Smooth muscle cell (in vitro differentiated cells): ENCODE measurements around the gene PCDHGA9. TPM values are rescaled to one million over a fixed set of nuclear protein-coding genes. Genes with fewer than 3 reads are reported as not detected.
"Not testable (repeated sequence)": the region's sequence is repeated elsewhere in the genome, so short reads cannot be mapped to it uniquely, and the experiment has no call there.

Experiments
- DNase-seq: peaks from one replicate; lab custom pipeline; 2025; ENCODE audit not compliant: unreplicated experiment; lab: John Stamatoyannopoulos, UW
- H2AFZ ChIP-seq: fragments of 200-600 bp; sonication (generic); 2 replicates; pipeline ENCODE4 v1.6.0; 2016; ENCODE audit warnings: antibody characterized with exemption, low read depth, mild to moderate bottlenecking
- H3F3A ChIP-seq: fragments of 200-600 bp; sonication (generic); 2 replicates; pipeline ENCODE4 v1.6.0; 2017; ENCODE audit warnings: antibody characterized with exemption, low read depth
- H3K27ac ChIP-seq: fragments of 200-600 bp; sonication (generic); 2 replicates; pipeline ENCODE4 v1.5.1; 2016; ENCODE audit warnings: low read depth, mild to moderate bottlenecking
- H3K27me3 ChIP-seq: fragments of 200-600 bp; sonication (generic); 2 replicates; pipeline ENCODE4 v1.6.1; 2016; ENCODE audit warnings: low read depth, mild to moderate bottlenecking
- H3K36me3 ChIP-seq: fragments of 200-600 bp; sonication (generic); 2 replicates; pipeline ENCODE4 v1.5.1; 2016; ENCODE audit warnings: low read depth
- H3K4me1 ChIP-seq: fragments of 200-600 bp; sonication (generic); 2 replicates; pipeline ENCODE4 v1.5.1; 2016; ENCODE audit warnings: low read depth
- H3K4me2 ChIP-seq: fragments of 200-600 bp; sonication (generic); 2 replicates; pipeline ENCODE4 v1.6.0; 2016; ENCODE audit warnings: mild to moderate bottlenecking
- H3K4me3 ChIP-seq: fragments of 200-600 bp; sonication (generic); 2 replicates; pipeline ENCODE4 v1.5.1; 2016; ENCODE audit warnings: mild to moderate bottlenecking
- H3K79me2 ChIP-seq: fragments of 200-600 bp; sonication (generic); 2 replicates; pipeline ENCODE4 v1.6.0; 2016; ENCODE audit warnings: low read depth, mild to moderate bottlenecking
- H3K9ac ChIP-seq: fragments of 200-600 bp; sonication (generic); 2 replicates; pipeline ENCODE4 v1.6.0; 2016; ENCODE audit warnings: low read depth
- H3K9me3 ChIP-seq: fragments of 200-600 bp; sonication (generic); replicated peaks from 2 replicates; pipeline ENCODE4 v1.5.1; 2016; ENCODE audit warnings: low read depth
- H4K20me1 ChIP-seq: fragments of 200-600 bp; sonication (generic); 2 replicates; pipeline ENCODE4 v1.6.0; 2016; ENCODE audit warnings: low read depth
- WGBS: methylation state at CpG from one replicate; pipeline ENCODE4 v1.1.7; 2016; ENCODE audit warnings: low lambda C conversion rate; 5-methylcytosine and 5-hydroxymethylcytosine counted together
- polyA plus RNA-seq: library from polyadenylated mRNA; unstranded; fragments of >200 nt; fragmentation: Nextera tagmentation; extraction: Ambion mirVana; gene quantifications from 2 replicates; pipeline ENCODE4 v1.2.1, GENCODE V29; 2016
- total RNA-seq: library from RNA; depleted of rRNA; stranded (reverse); fragments of >200 nt; gene quantifications from 2 replicates; pipeline ENCODE4 v1.2.3, GENCODE V29; 2014
- TF ChIP-seq, protein P1 (sequence below): fragments of 200-600 bp; sonication (generic); IDR thresholded peaks from 2 replicates; pipeline ENCODE4 v1.5.1; 2017; ENCODE audit warnings: borderline replicate concordance, mild to moderate bottlenecking, antibody characterized with exemption; ENCODE audit not compliant: insufficient read depth, poor library complexity, severe bottlenecking

Gene PCDHGA9
- total and polyA plus RNA-seq, 2 experiments from 2014 or later, result 0.23 to 2.9 TPM

DNA sequence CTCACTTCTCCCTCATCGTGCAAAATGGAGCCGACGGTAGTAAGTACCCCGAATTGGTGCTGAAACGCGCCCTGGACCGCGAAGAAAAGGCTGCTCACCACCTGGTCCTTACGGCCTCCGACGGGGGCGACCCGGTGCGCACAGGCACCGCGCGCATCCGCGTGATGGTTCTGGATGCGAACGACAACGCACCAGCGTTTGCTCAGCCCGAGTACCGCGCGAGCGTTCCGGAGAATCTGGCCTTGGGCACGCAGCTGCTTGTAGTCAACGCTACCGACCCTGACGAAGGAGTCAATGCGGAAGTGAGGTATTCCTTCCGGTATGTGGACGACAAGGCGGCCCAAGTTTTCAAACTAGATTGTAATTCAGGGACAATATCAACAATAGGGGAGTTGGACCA, 28.7 kb downstream of the PCDHGA9 start:
- no peak for DNase-seq
- 99% methylated on average over 37 of the region's 37 CpGs for WGBS
- Histone ChIP-seq H3K27ac (no peak overlapping the region), H3K27me3 (no peaks in the 10 kb centered on the region), H3F3A (no peaks in the 10 kb centered on the region), H3K9me3 (peaks cover 34% of the 10 kb centered on the region), H3K4me2 (no peak overlapping the region), H3K4me3 (no peak overlapping the region), H2AFZ (no peak overlapping the region), H3K4me1 (no peaks in the 10 kb centered on the region), H3K9ac (no peak overlapping the region), H4K20me1 (no peaks in the 10 kb centered on the region), H3K36me3 (peaks cover 39% of the 10 kb centered on the region), H3K79me2 (peaks cover 18% of the 10 kb centered on the region)
- TF ChIP-seq, protein P1, sequence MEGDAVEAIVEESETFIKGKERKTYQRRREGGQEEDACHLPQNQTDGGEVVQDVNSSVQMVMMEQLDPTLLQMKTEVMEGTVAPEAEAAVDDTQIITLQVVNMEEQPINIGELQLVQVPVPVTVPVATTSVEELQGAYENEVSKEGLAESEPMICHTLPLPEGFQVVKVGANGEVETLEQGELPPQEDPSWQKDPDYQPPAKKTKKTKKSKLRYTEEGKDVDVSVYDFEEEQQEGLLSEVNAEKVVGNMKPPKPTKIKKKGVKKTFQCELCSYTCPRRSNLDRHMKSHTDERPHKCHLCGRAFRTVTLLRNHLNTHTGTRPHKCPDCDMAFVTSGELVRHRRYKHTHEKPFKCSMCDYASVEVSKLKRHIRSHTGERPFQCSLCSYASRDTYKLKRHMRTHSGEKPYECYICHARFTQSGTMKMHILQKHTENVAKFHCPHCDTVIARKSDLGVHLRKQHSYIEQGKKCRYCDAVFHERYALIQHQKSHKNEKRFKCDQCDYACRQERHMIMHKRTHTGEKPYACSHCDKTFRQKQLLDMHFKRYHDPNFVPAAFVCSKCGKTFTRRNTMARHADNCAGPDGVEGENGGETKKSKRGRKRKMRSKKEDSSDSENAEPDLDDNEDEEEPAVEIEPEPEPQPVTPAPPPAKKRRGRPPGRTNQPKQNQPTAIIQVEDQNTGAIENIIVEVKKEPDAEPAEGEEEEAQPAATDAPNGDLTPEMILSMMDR, result no peak

DNA sequence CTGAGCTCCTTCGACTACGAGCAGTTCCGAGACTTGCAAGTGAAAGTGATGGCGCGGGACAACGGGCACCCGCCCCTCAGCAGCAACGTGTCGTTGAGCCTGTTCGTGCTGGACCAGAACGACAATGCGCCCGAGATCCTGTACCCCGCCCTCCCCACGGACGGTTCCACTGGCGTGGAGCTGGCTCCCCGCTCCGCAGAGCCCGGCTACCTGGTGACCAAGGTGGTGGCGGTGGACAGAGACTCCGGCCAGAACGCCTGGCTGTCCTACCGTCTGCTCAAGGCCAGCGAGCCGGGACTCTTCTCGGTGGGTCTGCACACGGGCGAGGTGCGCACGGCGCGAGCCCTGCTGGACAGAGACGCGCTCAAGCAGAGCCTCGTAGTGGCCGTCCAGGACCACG, 29.7 kb downstream of the PCDHGA9 start:
- H3F3A ChIP-seq, H3K4me1 ChIP-seq, H4K20me1 ChIP-seq, H3K4me3 ChIP-seq, H3K9ac ChIP-seq, DNase-seq, H3K27ac ChIP-seq, H3K4me2 ChIP-seq, H3K27me3 ChIP-seq, H2AFZ ChIP-seq: not testable (repeated sequence)
- 96% methylated on average over 18 of the region's 38 CpGs for whole genome bisulfite sequencing
- Histone ChIP-seq H3K79me2 (peaks cover 23% of the 10 kb centered on the region), H3K36me3 (peaks cover 29% of the 10 kb centered on the region), H3K9me3 (peaks cover 27% of the 10 kb centered on the region)

DNA sequence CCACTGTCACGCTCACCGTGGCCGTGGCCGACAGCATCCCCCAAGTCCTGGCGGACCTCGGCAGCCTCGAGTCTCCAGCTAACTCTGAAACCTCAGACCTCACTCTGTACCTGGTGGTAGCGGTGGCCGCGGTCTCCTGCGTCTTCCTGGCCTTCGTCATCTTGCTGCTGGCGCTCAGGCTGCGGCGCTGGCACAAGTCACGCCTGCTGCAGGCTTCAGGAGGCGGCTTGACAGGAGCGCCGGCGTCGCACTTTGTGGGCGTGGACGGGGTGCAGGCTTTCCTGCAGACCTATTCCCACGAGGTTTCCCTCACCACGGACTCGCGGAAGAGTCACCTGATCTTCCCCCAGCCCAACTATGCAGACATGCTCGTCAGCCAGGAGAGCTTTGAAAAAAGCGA, 30.1 kb downstream of the PCDHGA9 start:
- peaks cover 26% of the 10 kb centered on the region for H3K9me3 ChIP-seq

DNA sequence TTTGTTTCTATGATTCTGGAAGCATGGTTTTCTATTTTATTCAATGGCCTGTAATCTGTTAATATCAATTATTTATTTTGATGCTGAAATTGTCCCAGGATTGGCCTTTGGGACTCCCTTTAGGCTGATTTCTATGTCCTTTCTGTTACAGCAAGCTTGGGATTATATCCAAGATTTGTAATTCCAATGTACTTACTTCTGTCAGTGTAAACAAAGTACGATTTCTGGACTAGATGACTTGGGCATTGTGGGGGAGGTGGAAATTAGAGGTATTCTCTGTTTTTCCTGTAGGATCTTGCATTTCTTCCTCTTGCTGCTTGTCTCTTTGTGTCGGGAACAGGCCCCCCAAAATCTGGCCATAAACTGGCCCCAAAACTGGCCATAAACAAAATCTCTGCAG, 31.4 kb downstream of the PCDHGA9 start:
- WGBS, result 100% methylated on average over 2 of the region's 2 CpGs
- no peak overlapping the region for H3K4me2 ChIP-seq
- peaks cover 27% of the 10 kb centered on the region for H3K79me2 ChIP-seq
- no peaks in the 10 kb centered on the region for H3K27me3 ChIP-seq
- no peak for DNase-seq
- no peak overlapping the region for H3K4me3 ChIP-seq
- no peak overlapping the region for H2AFZ ChIP-seq
- H3K36me3 ChIP-seq, result peaks cover 19% of the 10 kb centered on the region
- H3K27ac ChIP-seq, result no peak overlapping the region
- H3F3A ChIP-seq, result no peaks in the 10 kb centered on the region
- no peak overlapping the region for H3K9ac ChIP-seq
- no peaks in the 10 kb centered on the region for H4K20me1 ChIP-seq
- H3K9me3 ChIP-seq, result peaks cover 19% of the 10 kb centered on the region
- no peaks in the 10 kb centered on the region for H3K4me1 ChIP-seq
- TF ChIP-seq, protein P1, result no peak

More for the DNA sequence above, 30.1 kb downstream of the PCDHGA9 start:
- peaks cover 26% of the 10 kb centered on the region for H3K79me2 ChIP-seq
- not testable (repeated sequence) for H3K4me3 ChIP-seq, H3K27me3 ChIP-seq, H3K9ac ChIP-seq, H3F3A ChIP-seq, H3K27ac ChIP-seq, H2AFZ ChIP-seq, H4K20me1 ChIP-seq, H3K4me1 ChIP-seq, H3K4me2 ChIP-seq, DNase-seq
- WGBS, result 98% methylated on average over 28 of the region's 29 CpGs
- H3K36me3 ChIP-seq, result peaks cover 27% of the 10 kb centered on the region

DNA sequence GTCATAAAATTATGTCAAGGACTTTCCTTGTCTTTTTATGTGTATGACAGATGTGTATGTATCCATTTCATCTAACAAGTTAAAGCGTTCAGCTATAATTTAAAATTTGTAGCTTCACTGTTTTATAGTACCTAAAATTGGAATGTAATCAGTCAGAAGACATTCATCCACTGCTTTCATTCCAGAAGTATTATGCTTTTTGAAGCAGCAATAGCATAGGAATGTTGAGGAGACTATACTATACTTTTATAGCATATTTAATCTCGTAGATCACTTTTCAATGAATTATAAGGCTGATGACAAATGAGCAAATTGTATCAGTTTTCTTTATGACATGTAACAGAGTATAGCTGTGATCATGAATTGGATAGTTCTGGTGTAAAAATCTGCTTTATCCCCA, 34.6 kb downstream of the PCDHGA9 start:
- TF ChIP-seq, protein P1, result no peak
- H3K27me3 ChIP-seq, result no peaks in the 10 kb centered on the region
- H3F3A ChIP-seq, result no peaks in the 10 kb centered on the region
- H3K4me3 ChIP-seq, result no peak overlapping the region
- peaks cover 24% of the 10 kb centered on the region for H3K79me2 ChIP-seq
- H3K4me2 ChIP-seq, result no peak overlapping the region
- H2AFZ ChIP-seq, result no peak overlapping the region
- no peak for DNase-seq
- H3K36me3 ChIP-seq, result peaks cover 4% of the 10 kb centered on the region
- peaks cover 8% of the 10 kb centered on the region for H3K9me3 ChIP-seq
- no peaks in the 10 kb centered on the region for H4K20me1 ChIP-seq
- H3K9ac ChIP-seq, result no peak overlapping the region
- no peak overlapping the region for H3K27ac ChIP-seq
- 100% methylated on average over 2 of the region's 2 CpGs for WGBS
- H3K4me1 ChIP-seq, result no peaks in the 10 kb centered on the region
